ENCODE results near the gene CNNM2.

DNA sequence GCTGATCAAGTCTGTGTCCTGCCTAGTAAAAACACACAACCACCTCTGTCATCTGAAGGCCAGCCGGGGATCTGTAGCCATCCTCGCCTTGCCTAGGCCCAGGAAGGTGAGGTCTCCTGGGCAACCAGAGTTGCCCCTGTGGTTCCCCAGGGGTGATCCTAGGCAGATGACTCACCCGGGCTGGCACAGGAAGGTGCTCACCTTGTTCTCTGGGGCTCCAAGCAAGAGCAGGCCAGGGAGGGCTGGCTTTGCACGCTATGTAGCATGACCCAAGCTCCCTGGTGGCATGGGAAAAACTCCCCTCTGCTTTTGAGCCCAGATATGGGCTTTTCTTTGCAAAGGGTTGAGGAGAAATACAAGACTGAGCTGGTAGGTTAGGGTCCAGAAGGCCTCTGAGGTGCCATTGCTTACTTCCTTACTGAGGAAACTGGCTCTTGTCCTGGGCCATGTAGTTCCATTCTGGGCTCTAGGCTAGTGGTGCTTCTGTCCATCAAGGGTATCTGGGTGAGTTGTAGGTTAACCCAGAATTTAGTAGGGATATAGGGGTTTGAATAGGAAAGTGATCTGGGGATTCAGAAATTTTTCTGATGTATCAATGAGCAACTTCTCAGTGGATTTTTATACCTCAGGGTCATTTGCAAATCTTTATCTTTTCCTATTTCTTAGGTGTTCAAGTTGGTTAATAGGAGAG is 162.9 kb downstream of the CNNM2 start:
- TF ChIP-seq, protein P1, sequence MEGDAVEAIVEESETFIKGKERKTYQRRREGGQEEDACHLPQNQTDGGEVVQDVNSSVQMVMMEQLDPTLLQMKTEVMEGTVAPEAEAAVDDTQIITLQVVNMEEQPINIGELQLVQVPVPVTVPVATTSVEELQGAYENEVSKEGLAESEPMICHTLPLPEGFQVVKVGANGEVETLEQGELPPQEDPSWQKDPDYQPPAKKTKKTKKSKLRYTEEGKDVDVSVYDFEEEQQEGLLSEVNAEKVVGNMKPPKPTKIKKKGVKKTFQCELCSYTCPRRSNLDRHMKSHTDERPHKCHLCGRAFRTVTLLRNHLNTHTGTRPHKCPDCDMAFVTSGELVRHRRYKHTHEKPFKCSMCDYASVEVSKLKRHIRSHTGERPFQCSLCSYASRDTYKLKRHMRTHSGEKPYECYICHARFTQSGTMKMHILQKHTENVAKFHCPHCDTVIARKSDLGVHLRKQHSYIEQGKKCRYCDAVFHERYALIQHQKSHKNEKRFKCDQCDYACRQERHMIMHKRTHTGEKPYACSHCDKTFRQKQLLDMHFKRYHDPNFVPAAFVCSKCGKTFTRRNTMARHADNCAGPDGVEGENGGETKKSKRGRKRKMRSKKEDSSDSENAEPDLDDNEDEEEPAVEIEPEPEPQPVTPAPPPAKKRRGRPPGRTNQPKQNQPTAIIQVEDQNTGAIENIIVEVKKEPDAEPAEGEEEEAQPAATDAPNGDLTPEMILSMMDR (IDR thresholded peaks at IDR 0.05 in 2 of 3, conservative IDR thresholded peaks at IDR 0.05 in 1 of 3; ENCODE audit: borderline replicate concordance in 1 of 3, insufficient read depth in 1 of 3, low read depth in 2 of 3, low read length in 2 of 3) = no peak
- TF ChIP-seq SP1 (IDR thresholded peaks at IDR 0.05; ENCODE audit: low read depth) (no peak), EZH2 (IDR thresholded peaks at IDR 0.05) (no peak), POLR2A (IDR thresholded peaks at IDR 0.05; ENCODE audit: borderline replicate concordance, extremely low read depth, insufficient read depth, insufficient read length) (no peak), ELF1 (IDR thresholded peaks at IDR 0.05; ENCODE audit: borderline replicate concordance, low read depth) (no peak), FOSL1 (IDR thresholded peaks at IDR 0.05; ENCODE audit: low read depth) (no peak), ZNF274 (IDR thresholded peaks at IDR 0.05; ENCODE audit: low read depth, low read length) (no peak), RAD21 (IDR thresholded peaks at IDR 0.05; ENCODE audit: low read depth) (no peak)
- TF ChIP-seq, protein P2, sequence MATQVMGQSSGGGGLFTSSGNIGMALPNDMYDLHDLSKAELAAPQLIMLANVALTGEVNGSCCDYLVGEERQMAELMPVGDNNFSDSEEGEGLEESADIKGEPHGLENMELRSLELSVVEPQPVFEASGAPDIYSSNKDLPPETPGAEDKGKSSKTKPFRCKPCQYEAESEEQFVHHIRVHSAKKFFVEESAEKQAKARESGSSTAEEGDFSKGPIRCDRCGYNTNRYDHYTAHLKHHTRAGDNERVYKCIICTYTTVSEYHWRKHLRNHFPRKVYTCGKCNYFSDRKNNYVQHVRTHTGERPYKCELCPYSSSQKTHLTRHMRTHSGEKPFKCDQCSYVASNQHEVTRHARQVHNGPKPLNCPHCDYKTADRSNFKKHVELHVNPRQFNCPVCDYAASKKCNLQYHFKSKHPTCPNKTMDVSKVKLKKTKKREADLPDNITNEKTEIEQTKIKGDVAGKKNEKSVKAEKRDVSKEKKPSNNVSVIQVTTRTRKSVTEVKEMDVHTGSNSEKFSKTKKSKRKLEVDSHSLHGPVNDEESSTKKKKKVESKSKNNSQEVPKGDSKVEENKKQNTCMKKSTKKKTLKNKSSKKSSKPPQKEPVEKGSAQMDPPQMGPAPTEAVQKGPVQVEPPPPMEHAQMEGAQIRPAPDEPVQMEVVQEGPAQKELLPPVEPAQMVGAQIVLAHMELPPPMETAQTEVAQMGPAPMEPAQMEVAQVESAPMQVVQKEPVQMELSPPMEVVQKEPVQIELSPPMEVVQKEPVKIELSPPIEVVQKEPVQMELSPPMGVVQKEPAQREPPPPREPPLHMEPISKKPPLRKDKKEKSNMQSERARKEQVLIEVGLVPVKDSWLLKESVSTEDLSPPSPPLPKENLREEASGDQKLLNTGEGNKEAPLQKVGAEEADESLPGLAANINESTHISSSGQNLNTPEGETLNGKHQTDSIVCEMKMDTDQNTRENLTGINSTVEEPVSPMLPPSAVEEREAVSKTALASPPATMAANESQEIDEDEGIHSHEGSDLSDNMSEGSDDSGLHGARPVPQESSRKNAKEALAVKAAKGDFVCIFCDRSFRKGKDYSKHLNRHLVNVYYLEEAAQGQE (IDR thresholded peaks at IDR 0.05; ENCODE audit: low read depth) = no peak
- TF ChIP-seq, protein P3, sequence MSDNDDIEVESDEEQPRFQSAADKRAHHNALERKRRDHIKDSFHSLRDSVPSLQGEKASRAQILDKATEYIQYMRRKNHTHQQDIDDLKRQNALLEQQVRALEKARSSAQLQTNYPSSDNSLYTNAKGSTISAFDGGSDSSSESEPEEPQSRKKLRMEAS (IDR thresholded peaks at IDR 0.05) = no peak
